Activated gamma-delta T cell treated with Interleukin-2 at 50 U/mL for 16 hours (primary cell): ENCODE measurements around the gene GALNT11.

Experiments used
- DNase-seq: peaks from one replicate; pipeline ENCODE4 v3.0.0-alpha.2; 2020

GALNT11 gene

DNA sequence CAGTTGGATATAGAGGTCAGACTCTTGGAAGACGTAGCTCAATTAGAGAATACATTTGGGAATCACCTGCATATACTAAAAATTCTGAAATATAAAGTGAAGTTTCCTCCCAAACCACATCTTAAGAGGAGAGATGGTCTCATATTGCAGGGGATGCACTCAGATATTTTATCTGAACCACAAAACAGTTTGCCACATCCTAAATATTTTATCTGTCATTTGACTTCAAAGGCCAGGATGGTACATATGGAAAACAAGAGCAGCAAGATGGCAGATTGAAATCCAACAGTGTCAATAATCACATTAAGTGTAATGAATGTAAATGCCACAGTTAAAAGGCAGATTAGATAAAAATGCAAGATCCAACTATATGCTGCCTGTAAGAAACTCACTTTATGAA is 97.1 kb downstream of the GALNT11 start:
- DNase-seq = no peak

GRCh38 chr7:152126741-152127140 is 101.3 kb downstream of the GALNT11 start:
- DNase-seq = no peak

GRCh38 chr7:152127229-152127628 is 101.8 kb downstream of the GALNT11 start:
- DNase-seq = no peak

DNA sequence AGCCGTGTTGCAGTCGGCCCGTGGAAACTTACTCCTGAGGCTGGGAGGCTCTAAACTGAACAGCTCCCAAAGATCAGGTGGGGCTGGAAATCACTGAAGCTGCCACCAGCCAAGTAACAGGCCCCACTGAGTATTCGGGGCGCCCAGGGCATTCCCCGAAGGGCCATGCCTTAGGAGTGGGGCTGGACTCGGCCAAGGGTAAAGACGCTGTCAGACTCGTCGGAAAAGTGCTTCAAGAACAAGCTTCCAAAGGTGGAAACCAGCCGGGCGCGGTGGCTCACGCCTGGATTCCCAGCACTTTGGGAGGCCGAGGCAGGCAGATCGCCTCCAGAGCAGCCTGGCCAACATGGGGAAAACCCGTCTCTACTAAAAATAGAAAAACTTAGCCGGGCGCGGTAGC is 102.8 kb downstream of the GALNT11 start:
- no peak for DNase-seq

- no peak for DNase-seq
These were observed 103.4 kb downstream of the GALNT11 start for GRCh38 chr7:152128741-152129461.

- DNase-seq = no peak
These were observed 104.2 kb downstream of the GALNT11 start for GRCh38 chr7:152129682-152130081.

- DNase-seq = no peak
These were observed 105.5 kb downstream of the GALNT11 start for GRCh38 chr7:152130658-152131590.

- no peak for DNase-seq
These were observed 106.6 kb downstream of the GALNT11 start for GRCh38 chr7:152131981-152132494.

DNA sequence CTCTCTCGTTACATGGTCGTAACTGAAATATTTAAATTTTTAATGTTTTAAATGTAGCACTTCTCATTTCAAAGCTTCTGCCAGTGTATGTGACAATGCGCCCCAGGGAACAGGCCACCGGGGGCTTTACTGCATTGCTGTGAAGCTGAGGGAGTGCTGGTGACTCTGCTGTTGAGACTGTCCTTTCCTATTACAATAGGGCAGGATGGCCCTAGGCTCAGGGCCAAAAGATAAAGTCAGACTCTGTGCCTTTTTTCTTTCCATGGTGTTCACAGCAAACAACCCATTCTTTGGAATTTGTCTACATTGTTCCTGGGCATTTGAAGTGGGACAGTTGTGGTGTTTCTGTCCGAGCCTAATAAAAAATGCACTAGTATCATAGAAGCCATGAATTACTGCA is 107.3 kb downstream of the GALNT11 start:
- no peak for DNase-seq

DNA sequence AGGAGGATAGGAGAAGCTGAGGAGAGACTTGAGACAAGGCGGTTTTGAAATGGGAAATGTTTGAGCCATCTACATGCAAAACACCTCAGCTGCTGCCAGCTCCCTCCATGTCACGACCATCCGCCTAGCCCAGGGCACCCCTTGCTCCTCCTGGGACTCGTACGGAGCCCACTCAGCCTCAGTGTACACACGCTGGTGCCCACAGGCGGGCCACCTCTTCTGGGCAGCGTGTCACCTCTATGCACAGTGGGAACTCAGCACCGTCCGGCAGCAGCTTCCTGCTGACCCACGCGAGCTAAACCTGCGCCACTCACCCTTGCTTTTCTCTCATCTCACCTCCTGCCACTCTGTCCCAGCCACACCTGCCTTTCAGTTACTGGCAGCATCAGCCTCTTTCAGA is 108.3 kb downstream of the GALNT11 start:
- no peak for DNase-seq

DNA sequence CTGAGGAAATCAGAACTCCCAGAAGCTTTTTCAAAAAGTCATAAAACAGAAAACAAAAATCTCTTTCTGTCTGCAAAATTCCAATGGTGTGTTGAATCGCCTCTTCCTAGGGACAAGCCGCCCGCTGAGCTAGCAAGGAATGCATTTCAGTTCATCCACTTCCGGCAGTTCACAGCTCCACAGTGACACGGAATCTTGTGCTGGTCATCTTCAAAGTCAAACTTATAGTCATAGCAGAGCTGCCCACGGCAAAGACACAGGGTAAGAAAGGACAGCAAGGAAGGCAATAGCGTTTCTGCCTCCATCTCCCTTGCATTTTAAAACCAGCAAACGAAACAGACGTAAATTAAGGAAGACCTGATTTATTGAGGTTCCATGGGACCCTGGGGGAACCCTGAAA is 111.2 kb downstream of the GALNT11 start:
- DNase-seq = no peak

GRCh38 chr7:152137476-152138025 is 112.1 kb downstream of the GALNT11 start:
- no peak for DNase-seq

GRCh38 chr7:152140067-152140466 is 114.6 kb downstream of the GALNT11 start:
- DNase-seq = no peak

DNA sequence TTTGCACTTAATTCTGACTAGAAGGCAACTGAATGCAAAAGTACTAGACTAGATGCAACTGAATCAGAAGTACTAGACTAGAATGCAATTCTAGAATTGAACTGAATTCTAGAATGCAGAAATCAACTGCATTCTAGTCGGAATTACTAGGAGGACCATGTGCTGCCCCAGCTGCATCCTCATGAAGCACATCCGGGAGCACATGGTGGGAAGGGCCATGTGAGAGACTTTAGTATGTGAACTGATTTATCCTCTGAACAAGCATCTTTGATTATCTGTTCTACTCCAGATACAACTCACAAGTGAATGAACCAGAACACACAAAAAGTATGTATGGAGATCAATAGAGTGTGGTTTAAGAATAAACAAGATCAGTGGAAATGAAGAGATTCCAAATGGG is 115.1 kb downstream of the GALNT11 start:
- no peak for DNase-seq

- DNase-seq = no peak
These were observed 117.6 kb downstream of the GALNT11 start for GRCh38 chr7:152142976-152143595.

GRCh38 chr7:152144557-152145245 is 119.2 kb downstream of the GALNT11 start:
- no peak for DNase-seq

GRCh38 chr7:152145853-152146466 is 120.5 kb downstream of the GALNT11 start:
- DNase-seq = no peak

- DNase-seq = no peak
These were observed 123.2 kb downstream of the GALNT11 start for GRCh38 chr7:152148706-152149105.

GRCh38 chr7:152149363-152149762 is 123.9 kb downstream of the GALNT11 start:
- no peak for DNase-seq

GRCh38 chr7:152152267-152152666 is 126.8 kb downstream of the GALNT11 start:
- DNase-seq = no peak

- no peak for DNase-seq
These were observed 133.5 kb downstream of the GALNT11 start for GRCh38 chr7:152158801-152159587.
